Measurements from ENCODE around the gene CUX1. TPM values are rescaled to one million over a fixed set of nuclear protein-coding genes. Genes with fewer than 3 reads are reported as not detected.

The CUX1 gene
- total RNA-seq, 1 donor from 2014 or later = 66.4 TPM

GRCh38 chr7:102220960-102221800, 403.8 kb downstream of the CUX1 start:
- Mint-ChIP-seq H3K4me1 (no peaks in the 10 kb centered on the region), H3K27me3 (ENCODE audit: insufficient read depth, low read depth) (peaks cover 6% of the 10 kb centered on the region), H3K4me3 (no peak overlapping the region), H3K36me3 (peaks cover 5% of the 10 kb centered on the region), H3K9me3 (no peaks in the 10 kb centered on the region), H3K27ac (no peak overlapping the region)
- Histone ChIP-seq H3K4me1 (no peaks in the 10 kb centered on the region), H4K20me1 (ENCODE audit: low read depth) (no peaks in the 10 kb centered on the region), H3K27me3 (no peaks in the 10 kb centered on the region), H3K4me3 (no peak overlapping the region), H3K9me3 (ENCODE audit: low read depth) (no peaks in the 10 kb centered on the region), H3K36me3 (no peaks in the 10 kb centered on the region), H2AFZ (replicated peaks) (no peak overlapping the region), H3F3A (ENCODE audit: low read depth) (no peaks in the 10 kb centered on the region), H3K4me2 (no peak overlapping the region), H3K9ac (no peak overlapping the region), H3K27ac (no peak overlapping the region), H3K79me2 (ENCODE audit: low read depth) (no peaks in the 10 kb centered on the region)
- no peak for TF ChIP-seq CTCF (IDR thresholded peaks at IDR 0.05)
- no peak for TF ChIP-seq EZH2phosphoT487 (IDR thresholded peaks at IDR 0.05)
- no peak for TF ChIP-seq EZH2 (IDR thresholded peaks at IDR 0.05)
- DNase-seq (ENCODE audit: low spot score) = no peak

GRCh38 chr7:102221961-102222360, 404.5 kb downstream of the CUX1 start:
- Histone ChIP-seq H3K36me3 (no peaks in the 10 kb centered on the region), H3K27me3 (no peaks in the 10 kb centered on the region), H4K20me1 (ENCODE audit: low read depth) (no peaks in the 10 kb centered on the region), H3K4me3 (no peak overlapping the region), H3K4me2 (no peak overlapping the region), H3K9ac (no peak overlapping the region), H2AFZ (replicated peaks) (no peak overlapping the region), H3K4me1 (no peaks in the 10 kb centered on the region), H3K79me2 (ENCODE audit: low read depth) (no peaks in the 10 kb centered on the region), H3F3A (ENCODE audit: low read depth) (no peaks in the 10 kb centered on the region), H3K27ac (no peak overlapping the region), H3K9me3 (ENCODE audit: low read depth) (no peaks in the 10 kb centered on the region)
- Mint-ChIP-seq H3K27ac (no peak overlapping the region), H3K27me3 (ENCODE audit: insufficient read depth, low read depth) (peaks cover 4% of the 10 kb centered on the region), H3K4me3 (no peak overlapping the region), H3K9me3 (no peaks in the 10 kb centered on the region), H3K4me1 (no peaks in the 10 kb centered on the region), H3K36me3 (no peaks in the 10 kb centered on the region)
- no peak for DNase-seq (ENCODE audit: low spot score)
- TF ChIP-seq EZH2 (IDR thresholded peaks at IDR 0.05) (no peak), CTCF (IDR thresholded peaks at IDR 0.05) (no peak), EZH2phosphoT487 (IDR thresholded peaks at IDR 0.05) (no peak)

- no peak for DNase-seq (ENCODE audit: low spot score)
- no peaks in the 10 kb centered on the region for H3K36me3 Mint-ChIP-seq
- Histone ChIP-seq H3K4me3 (no peak overlapping the region), H2AFZ (replicated peaks) (no peak overlapping the region), H3F3A (ENCODE audit: low read depth) (no peaks in the 10 kb centered on the region), H3K9ac (no peak overlapping the region), H3K4me1 (no peaks in the 10 kb centered on the region), H3K27ac (no peak overlapping the region), H3K79me2 (ENCODE audit: low read depth) (no peaks in the 10 kb centered on the region), H3K4me2 (no peak overlapping the region), H3K9me3 (ENCODE audit: low read depth) (no peaks in the 10 kb centered on the region), H3K36me3 (no peaks in the 10 kb centered on the region), H3K27me3 (no peaks in the 10 kb centered on the region), H4K20me1 (ENCODE audit: low read depth) (no peaks in the 10 kb centered on the region)
- H3K27ac Mint-ChIP-seq = no peak overlapping the region
- H3K4me1 Mint-ChIP-seq = no peaks in the 10 kb centered on the region
- H3K4me3 Mint-ChIP-seq = no peak overlapping the region
- H3K27me3 Mint-ChIP-seq (ENCODE audit: insufficient read depth, low read depth) = peaks cover 4% of the 10 kb centered on the region
- no peaks in the 10 kb centered on the region for H3K9me3 Mint-ChIP-seq
- no peak for TF ChIP-seq EZH2 (IDR thresholded peaks at IDR 0.05)
Observed at GRCh38 chr7:102222445-102222844, 405.0 kb downstream of the CUX1 start.

- no peaks in the 10 kb centered on the region for H3K79me2 ChIP-seq (ENCODE audit: low read depth)
- H4K20me1 ChIP-seq (ENCODE audit: low read depth) = no peaks in the 10 kb centered on the region
- Mint-ChIP-seq H3K9me3 (no peaks in the 10 kb centered on the region), H3K27ac (no peak overlapping the region), H3K36me3 (no peaks in the 10 kb centered on the region), H3K4me3 (no peak overlapping the region), H3K27me3 (ENCODE audit: insufficient read depth, low read depth) (peaks cover 4% of the 10 kb centered on the region), H3K4me1 (no peaks in the 10 kb centered on the region)
- H3K27me3 ChIP-seq = no peaks in the 10 kb centered on the region
- no peak for TF ChIP-seq CTCF (IDR thresholded peaks at IDR 0.05)
- no peak for TF ChIP-seq EZH2phosphoT487 (IDR thresholded peaks at IDR 0.05)
- TF ChIP-seq EZH2 (IDR thresholded peaks at IDR 0.05) = no peak
- H3F3A ChIP-seq (ENCODE audit: low read depth) = no peaks in the 10 kb centered on the region
- no peak overlapping the region for H3K4me2 ChIP-seq
- DNase-seq (ENCODE audit: low spot score) = no peak
- H2AFZ ChIP-seq (replicated peaks) = no peak overlapping the region
- no peaks in the 10 kb centered on the region for H3K9me3 ChIP-seq (ENCODE audit: low read depth)
- H3K36me3 ChIP-seq = no peaks in the 10 kb centered on the region
- H3K27ac ChIP-seq = no peak overlapping the region
- H3K4me1 ChIP-seq = no peaks in the 10 kb centered on the region
- no peak overlapping the region for H3K4me3 ChIP-seq
- no peak overlapping the region for H3K9ac ChIP-seq
Observed at GRCh38 chr7:102223184-102223583, 405.8 kb downstream of the CUX1 start.

Data from neural progenitor cell (in vitro differentiated cells).